ENCODE results near the gene HIGD1A. TPM values are rescaled to one million over a fixed set of nuclear protein-coding genes. Genes with fewer than 3 reads are reported as not detected.

HIGD1A gene
- total RNA-seq, 1 experiment from 2014 or later: 80.7 TPM

DNA sequence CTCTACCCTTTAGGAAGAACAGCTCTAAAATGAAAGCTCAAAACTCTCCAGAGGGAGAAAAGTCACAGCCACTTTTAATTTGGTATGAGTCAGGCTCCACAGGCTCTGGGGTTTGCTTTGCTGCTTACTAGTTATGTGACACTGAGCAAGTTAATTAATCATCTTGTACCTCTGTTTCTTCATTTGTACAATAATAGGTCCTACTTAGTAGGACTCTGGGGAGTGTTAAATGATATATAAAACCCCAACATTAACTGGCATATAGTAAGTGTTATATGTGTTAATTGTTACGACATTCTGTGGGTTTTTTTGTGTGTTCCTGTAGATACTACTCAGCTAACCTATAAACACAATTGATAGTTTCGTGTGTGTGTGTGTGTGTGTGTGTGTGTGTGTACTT lies 11.5 kb upstream of the HIGD1A start:
- no peaks in the 10 kb centered on the region for H3K36me3 Mint-ChIP-seq
- ChIA-PET POLR2A (interaction anchor here (0.6 kb wide), 1 partner anchor 1303 kb away, joined by 3 read pairs; no protein-coding TSS in a partner anchor), CTCF (interaction anchor here (0.7 to 1.8 kb wide), 4 partner anchors 11 to 347 kb away, joined by 3 to 6 read pairs (median 4); partner anchors contain the start of gene HIGD1A)
- H3K27me3 Mint-ChIP-seq (ENCODE audit: low read depth): no peaks in the 10 kb centered on the region; the same call in 1 of the 2 replicates
- no peak for DNase-seq (ENCODE audit: low spot score)
- no peak for TF ChIP-seq FOXP1 (CRISPR knock-in tag; IDR thresholded peaks at IDR 0.05; ENCODE audit: borderline replicate concordance)
- no peaks in the 10 kb centered on the region for H3K9me3 Mint-ChIP-seq
- no peak overlapping the region for H3K27ac Mint-ChIP-seq
- peaks cover 8% of the 10 kb centered on the region for H3K4me1 Mint-ChIP-seq
- no peak for ATAC-seq
- no peak overlapping the region for H3K4me3 Mint-ChIP-seq

DNA sequence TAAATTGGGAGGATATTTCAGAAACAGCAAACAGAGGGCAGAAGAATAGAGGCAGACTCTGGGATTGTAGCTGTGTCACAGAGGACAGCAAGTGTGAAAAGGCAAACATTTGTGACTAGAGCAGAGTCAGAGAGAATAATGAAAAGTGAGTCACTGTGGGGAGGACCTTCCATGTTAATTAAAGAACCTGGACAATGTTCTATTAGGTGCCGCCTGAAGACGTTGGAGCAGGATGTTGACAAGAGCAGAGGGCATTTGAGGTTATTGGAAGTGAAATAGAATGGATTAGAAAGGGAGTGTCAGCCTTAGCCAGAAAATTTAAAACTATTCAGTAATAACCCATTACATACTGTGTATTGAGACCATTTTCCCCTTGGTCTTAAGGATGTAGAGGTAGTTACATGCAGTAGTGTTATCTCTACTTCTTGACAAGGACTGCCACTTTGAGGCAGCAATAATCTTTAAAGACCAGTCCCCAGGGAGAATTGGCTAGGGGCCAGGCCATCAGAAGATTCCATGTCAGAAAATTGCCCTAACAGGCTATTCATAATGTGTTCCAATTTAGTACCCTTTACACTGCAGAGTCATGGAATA lies 10.7 kb upstream of the HIGD1A start:
- TF ChIP-seq IRF1 (CRISPR knock-in tag; IDR thresholded peaks at IDR 0.05) (no peak), ZNF138 (CRISPR knock-in tag; conservative IDR thresholded peaks at IDR 0.05) (no peak), GTF2I (CRISPR knock-in tag; conservative IDR thresholded peaks at IDR 0.05) (no peak), RELA (CRISPR knock-in tag; IDR thresholded peaks at IDR 0.05; ENCODE audit: borderline replicate concordance) (no peak), IRF2 (CRISPR knock-in tag; IDR thresholded peaks at IDR 0.05; ENCODE audit: borderline replicate concordance, low read depth) (no peak), ZNF423 (CRISPR knock-in tag; IDR thresholded peaks at IDR 0.05) (no peak), ZNF671 (CRISPR knock-in tag; IDR thresholded peaks at IDR 0.05) (no peak), ARID4B (CRISPR knock-in tag; IDR thresholded peaks at IDR 0.05; ENCODE audit: borderline replicate concordance) (no peak), E2F5 (CRISPR knock-in tag; IDR thresholded peaks at IDR 0.05) (no peak)
- TF ChIP-seq, protein P1, sequence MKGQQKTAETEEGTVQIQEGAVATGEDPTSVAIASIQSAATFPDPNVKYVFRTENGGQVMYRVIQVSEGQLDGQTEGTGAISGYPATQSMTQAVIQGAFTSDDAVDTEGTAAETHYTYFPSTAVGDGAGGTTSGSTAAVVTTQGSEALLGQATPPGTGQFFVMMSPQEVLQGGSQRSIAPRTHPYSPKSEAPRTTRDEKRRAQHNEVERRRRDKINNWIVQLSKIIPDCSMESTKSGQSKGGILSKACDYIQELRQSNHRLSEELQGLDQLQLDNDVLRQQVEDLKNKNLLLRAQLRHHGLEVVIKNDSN (CRISPR knock-in tag; IDR thresholded peaks at IDR 0.05): no peak
- TF ChIP-seq, protein P2, sequence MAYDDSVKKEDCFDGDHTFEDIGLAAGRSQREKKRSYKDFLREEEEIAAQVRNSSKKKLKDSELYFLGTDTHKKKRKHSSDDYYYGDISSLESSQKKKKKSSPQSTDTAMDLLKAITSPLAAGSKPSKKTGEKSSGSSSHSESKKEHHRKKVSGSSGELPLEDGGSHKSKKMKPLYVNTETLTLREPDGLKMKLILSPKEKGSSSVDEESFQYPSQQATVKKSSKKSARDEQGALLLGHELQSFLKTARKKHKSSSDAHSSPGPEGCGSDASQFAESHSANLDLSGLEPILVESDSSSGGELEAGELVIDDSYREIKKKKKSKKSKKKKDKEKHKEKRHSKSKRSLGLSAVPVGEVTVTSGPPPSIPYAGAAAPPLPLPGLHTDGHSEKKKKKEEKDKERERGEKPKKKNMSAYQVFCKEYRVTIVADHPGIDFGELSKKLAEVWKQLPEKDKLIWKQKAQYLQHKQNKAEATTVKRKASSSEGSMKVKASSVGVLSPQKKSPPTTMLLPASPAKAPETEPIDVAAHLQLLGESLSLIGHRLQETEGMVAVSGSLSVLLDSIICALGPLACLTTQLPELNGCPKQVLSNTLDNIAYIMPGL (CRISPR knock-in tag; IDR thresholded peaks at IDR 0.05): no peak
- TF ChIP-seq, protein P3, sequence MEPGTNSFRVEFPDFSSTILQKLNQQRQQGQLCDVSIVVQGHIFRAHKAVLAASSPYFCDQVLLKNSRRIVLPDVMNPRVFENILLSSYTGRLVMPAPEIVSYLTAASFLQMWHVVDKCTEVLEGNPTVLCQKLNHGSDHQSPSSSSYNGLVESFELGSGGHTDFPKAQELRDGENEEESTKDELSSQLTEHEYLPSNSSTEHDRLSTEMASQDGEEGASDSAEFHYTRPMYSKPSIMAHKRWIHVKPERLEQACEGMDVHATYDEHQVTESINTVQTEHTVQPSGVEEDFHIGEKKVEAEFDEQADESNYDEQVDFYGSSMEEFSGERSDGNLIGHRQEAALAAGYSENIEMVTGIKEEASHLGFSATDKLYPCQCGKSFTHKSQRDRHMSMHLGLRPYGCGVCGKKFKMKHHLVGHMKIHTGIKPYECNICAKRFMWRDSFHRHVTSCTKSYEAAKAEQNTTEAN (CRISPR knock-in tag; IDR thresholded peaks at IDR 0.05): no peak
- TF ChIP-seq, protein P4, sequence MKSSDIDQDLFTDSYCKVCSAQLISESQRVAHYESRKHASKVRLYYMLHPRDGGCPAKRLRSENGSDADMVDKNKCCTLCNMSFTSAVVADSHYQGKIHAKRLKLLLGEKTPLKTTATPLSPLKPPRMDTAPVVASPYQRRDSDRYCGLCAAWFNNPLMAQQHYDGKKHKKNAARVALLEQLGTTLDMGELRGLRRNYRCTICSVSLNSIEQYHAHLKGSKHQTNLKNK (CRISPR knock-in tag; IDR thresholded peaks at IDR 0.05): no peak
- TF ChIP-seq, protein P5, sequence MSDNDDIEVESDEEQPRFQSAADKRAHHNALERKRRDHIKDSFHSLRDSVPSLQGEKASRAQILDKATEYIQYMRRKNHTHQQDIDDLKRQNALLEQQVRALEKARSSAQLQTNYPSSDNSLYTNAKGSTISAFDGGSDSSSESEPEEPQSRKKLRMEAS (CRISPR knock-in tag; IDR thresholded peaks at IDR 0.05): no peak
- Mint-ChIP-seq H3K4me3 (no peak overlapping the region), H3K36me3 (no peaks in the 10 kb centered on the region), H3K27me3 (ENCODE audit: low read depth) (no peaks in the 10 kb centered on the region; the same call in 1 of the 2 replicates), H3K27ac (no peak overlapping the region), H3K4me1 (peaks cover 8% of the 10 kb centered on the region), H3K9me3 (no peaks in the 10 kb centered on the region)
- ATAC-seq (no peak), DNase-seq (ENCODE audit: low spot score) (no peak)
- POLR2A ChIA-PET: no interaction called here
- CTCF ChIA-PET: no interaction called here
